Endothelial cell of umbilical vein (primary cell): Measurements from ENCODE around the gene AP4B1. TPM values are rescaled to one million over a fixed set of nuclear protein-coding genes. Genes with fewer than 3 reads are reported as not detected.

ENCODE experiments used
- BruUV-seq: library from RNA; stranded (reverse); fragments of 400-500 nt; replicated peaks from 2 replicates; lab custom pipeline; 2021; lab: Mats Ljungman, UMichigan
- CTCF ChIA-PET: fragments of 300-600, 350-600 bp; sonication (Branson Sonifier 250); formaldehyde crosslinking; loops from one replicate; lab custom pipeline; 2021; ENCODE audit warnings: antibody characterized with exemption, inconsistent platforms; lab: Charles Lee
- POLR2A ChIA-PET: fragments of 300-600, 350-600 bp; sonication (Branson Sonifier 250); formaldehyde crosslinking; loops from one replicate; lab custom pipeline; 2021; ENCODE audit warnings: antibody characterized with exemption, inconsistent platforms; lab: Charles Lee
- DNase-seq: peaks from one replicate; pipeline ENCODE4 v3.0.0-alpha.2; 2011; ENCODE audit warnings: low read depth, low spot score
- FAIRE-seq: peaks from 2 replicates; lab custom pipeline; 2011; peaks lifted over from hg19 to GRCh38; lab: Jason Lieb, UNC
- H2AFZ ChIP-seq: 2 replicates; pipeline ENCODE4 v1.6.0; 2012; ENCODE audit warnings: low read depth, low read length, control low read depth, inconsistent platforms
- H3K27ac ChIP-seq: 2 replicates; pipeline ENCODE4 v1.5.1; 2011; ENCODE audit warnings: low read depth, mild to moderate bottlenecking, control low read depth, low read length, moderate library complexity; ENCODE audit not compliant: insufficient read depth
- H3K27me3 ChIP-seq, 2 experiments: 2 replicates each; pipeline versions ENCODE4 v1.6.0 to v1.6.1; 2011; ENCODE audit warnings: low read length in 2 of 2, mixed read lengths in 1 of 2; ENCODE audit not compliant: control insufficient read depth in 2 of 2, insufficient read depth in 2 of 2
- H3K36me3 ChIP-seq, 2 experiments: 2 replicates in 1 of 2; 3 replicates in 1 of 2; pipeline ENCODE4 v1.5.1; 2011; ENCODE audit warnings: low read length in 2 of 2, mild to moderate bottlenecking in 1 of 2, moderate library complexity in 1 of 2; ENCODE audit not compliant: control insufficient read depth in 2 of 2, insufficient read depth in 2 of 2; ENCODE audit errors: extremely low read depth in 1 of 2
- H3K4me1 ChIP-seq: 3 replicates; pipeline ENCODE4 v1.5.1; 2011; ENCODE audit warnings: mild to moderate bottlenecking, low read length; ENCODE audit not compliant: control insufficient read depth, insufficient read depth; ENCODE audit errors: extremely low read depth
- H3K4me2 ChIP-seq: 2 replicates; pipeline ENCODE4 v1.6.1; 2011; ENCODE audit warnings: low read length, control low read depth, mixed read lengths; ENCODE audit not compliant: insufficient read depth
- H3K4me3 ChIP-seq, 3 experiments: fragments of 200-600 bp in 1 of 3; sonication (generic), shearing (Covaris generic) in 1 of 3; replicated peaks in 1 of 3; 2 replicates each; pipeline ENCODE4 v1.5.1; 2011 to 2016; ENCODE audit warnings: control low read depth in 3 of 3, low read length in 3 of 3, mild to moderate bottlenecking in 2 of 3, inconsistent platforms in 1 of 3, low read depth in 1 of 3, moderate library complexity in 1 of 3; ENCODE audit not compliant: insufficient read depth in 1 of 3
- H3K79me2 ChIP-seq: 2 replicates; pipeline ENCODE4 v1.6.0; 2012; ENCODE audit warnings: low read length, inconsistent platforms; ENCODE audit not compliant: control insufficient read depth, insufficient read depth
- H3K9ac ChIP-seq: replicated peaks from 2 replicates; pipeline ENCODE3; 2011; ENCODE audit warnings: low read length, control low read depth; ENCODE audit not compliant: insufficient read depth; ENCODE audit errors: extremely low read depth
- H3K9me1 ChIP-seq: replicated peaks from 3 replicates; pipeline ENCODE4 v1.6.0; 2011; ENCODE audit warnings: mild to moderate bottlenecking, low read length; ENCODE audit not compliant: control insufficient read depth, insufficient read depth; ENCODE audit errors: extremely low read depth
- H3K9me3 ChIP-seq: replicated peaks from 2 replicates; pipeline ENCODE4 v1.5.1; 2012; ENCODE audit warnings: low read length, inconsistent platforms; ENCODE audit not compliant: control insufficient read depth, insufficient read depth
- H4K20me1 ChIP-seq: replicated peaks from 2 replicates; pipeline ENCODE3; 2011; ENCODE audit warnings: mild to moderate bottlenecking, low read length; ENCODE audit not compliant: control insufficient read depth, insufficient read depth; ENCODE audit errors: extremely low read depth
- CTCF ChIP-seq, 2 donors: IDR thresholded peaks; 1 replicate in 1 of 2; 2 replicates in 1 of 2; pipeline ENCODE4 v1.5.1; 2011; ENCODE audit warnings: low read length in 2 of 2, mild to moderate bottlenecking in 2 of 2, moderate library complexity in 2 of 2, control low read depth in 1 of 2, inconsistent platforms in 1 of 2, low read depth in 1 of 2; ENCODE audit not compliant: insufficient read depth in 1 of 2; ENCODE audit errors: extremely low read depth in 1 of 2
- EZH2 ChIP-seq: IDR thresholded peaks from 2 replicates; pipeline ENCODE4 v1.6.1; 2012; ENCODE audit warnings: borderline replicate concordance, low read depth, mild to moderate bottlenecking, moderate library complexity, low read length, inconsistent platforms; ENCODE audit not compliant: severe bottlenecking
- FOS ChIP-seq: IDR thresholded peaks from 2 replicates; pipeline ENCODE4 v1.6.1; 2011; ENCODE audit warnings: mild to moderate bottlenecking, low read length, moderate library complexity, borderline replicate concordance; ENCODE audit not compliant: insufficient read depth
- GATA2 ChIP-seq: IDR thresholded peaks from 2 replicates; pipeline ENCODE4 v1.7.0; 2011; ENCODE audit warnings: low read depth, mild to moderate bottlenecking, moderate library complexity, mixed read lengths, low read length; ENCODE audit not compliant: insufficient read length, insufficient read depth
- JUN ChIP-seq: IDR thresholded peaks from 2 replicates; pipeline ENCODE4 v1.6.1; 2011; ENCODE audit warnings: borderline replicate concordance, low read depth; ENCODE audit not compliant: insufficient read length, insufficient read depth
- MAX ChIP-seq: IDR thresholded peaks from 2 replicates; pipeline ENCODE4 v1.6.1; 2011; ENCODE audit not compliant: insufficient read depth, insufficient read length
- MYC ChIP-seq: IDR thresholded peaks from one replicate; pipeline ENCODE4 v1.6.1; 2011; ENCODE audit warnings: mild to moderate bottlenecking, low read depth, low read length
- POLR2A ChIP-seq: IDR thresholded peaks from 2 replicates; pipeline ENCODE4 v1.6.1; 2012; ENCODE audit warnings: low read depth, mild to moderate bottlenecking, control low read depth, low read length
- POLR2AphosphoS5 ChIP-seq: IDR thresholded peaks from 2 replicates; pipeline ENCODE4 v1.6.1; 2012; ENCODE audit warnings: low read depth, mild to moderate bottlenecking, control low read depth, low read length, moderate library complexity; ENCODE audit not compliant: insufficient read depth
- dilution Hi-C: fragments of 300-500 bp; cut with MboI; formaldehyde crosslinking; loops from one replicate; pipeline ENCODE4 v1.15.0; 2019; ENCODE audit warnings: low sequenced_read_pairs; ENCODE audit not compliant: extremely low pct_ligation_motif_present
- intact Hi-C: fragments of 100-400 bp; cut with micrococcal nuclease; formaldehyde crosslinking; loops from one replicate; pipeline ENCODE4 v1.10.0; 2022
- polyA plus RNA-seq, 4 experiments: library from polyadenylated mRNA; depleted of rRNA in 3 of 4; stranded (reverse) in 3 of 4; unstranded in 1 of 4; fragments of >200 nt; gene quantifications; 2 replicates each; pipeline versions ENCODE4 v1.2.1 to v1.2.3, GENCODE V29; 2011 to 2012; ENCODE audit warnings: missing spikeins in 1 of 4
- total RNA-seq: library from RNA; stranded (reverse); gene quantifications from 2 replicates; pipeline ENCODE4 v1.2.3, GENCODE V29; 2021

AP4B1 gene
- total and polyA plus RNA-seq, 2 donors (not counting 3 experiments of a cell fraction or from before 2014, with no cell fraction given): 21.9 to 33.0 TPM

- Histone ChIP-seq H3K4me2 (no peak overlapping the region), H3K27me3 (no peaks in the 10 kb centered on the region), H2AFZ (no peak overlapping the region), H3K9me1 (no peaks in the 10 kb centered on the region), H3K9me3 (no peaks in the 10 kb centered on the region), H3K27ac (no peak overlapping the region), H3K9ac (no peak overlapping the region), H3K79me2 (no peaks in the 10 kb centered on the region), H3K4me1 (peaks cover 5% of the 10 kb centered on the region), H4K20me1 (no peaks in the 10 kb centered on the region), H3K4me3 (no peak overlapping the region), H3K36me3 (peaks cover 8 to 11% of the 10 kb centered on the region in 2 experiments)
- no peak for FAIRE-seq
- intact Hi-C loops: no loop called here
- ChIA-PET CTCF (interaction anchor here (0.9 kb wide), 1 partner anchor 12 kb away, joined by 3 read pairs; no protein-coding TSS in a partner anchor), POLR2A (no interaction called here)
- no TSS peak for BruUV-seq
- TF ChIP-seq POLR2AphosphoS5: no peak
- no peak for TF ChIP-seq POLR2A
- no peak for TF ChIP-seq JUN
- no peak for TF ChIP-seq MAX
- TF ChIP-seq FOS: no peak
- no peak for TF ChIP-seq MYC
- TF ChIP-seq EZH2: no peak
- TF ChIP-seq GATA2: no peak
- TF ChIP-seq CTCF (IDR thresholded peaks at IDR 0.05; ENCODE audit: extremely low read depth in 1 of 2, insufficient read depth in 1 of 2, low read depth in 1 of 2, low read length in 2 of 2): no peak
- DNase-seq: no peak
- dilution Hi-C loops: no loop called here
These were observed 11.3 kb downstream of the AP4B1 start for GRCh38 chr1:113893267-113893666.
